Measurements from ENCODE around the gene PIK3C2A. TPM values are rescaled to one million over a fixed set of nuclear protein-coding genes. Genes with fewer than 3 reads are reported as not detected.

The PIK3C2A gene
- total RNA-seq, 1 experiment from 2014 or later: 105 TPM

DNA sequence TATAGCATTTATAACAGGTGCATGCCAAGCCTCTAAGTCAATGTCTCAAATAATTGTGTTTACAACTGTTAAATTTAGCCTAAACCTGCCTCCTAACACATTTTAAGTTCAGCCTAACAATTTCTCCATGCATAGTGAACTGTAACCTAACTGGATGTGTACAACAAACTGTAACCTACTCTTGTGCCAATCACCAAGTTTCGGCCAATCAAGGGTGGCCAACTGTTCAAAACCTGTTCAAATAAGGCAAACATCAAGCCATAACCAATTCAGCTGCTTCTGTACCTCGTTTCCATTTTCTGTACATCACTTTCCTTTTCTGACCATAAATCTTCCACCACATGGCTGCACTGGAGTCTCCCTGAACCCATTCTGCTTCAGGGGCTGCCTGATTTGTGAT is 45.4 kb downstream of the PIK3C2A start:
- Histone ChIP-seq H3K27me3 (replicated peaks) (no peaks in the 10 kb centered on the region), H3K36me3 (peaks cover 33% of the 10 kb centered on the region), H3K9me3 (replicated peaks) (no peaks in the 10 kb centered on the region), H3K4me1 (replicated peaks) (no peaks in the 10 kb centered on the region), H3K27ac (no peak overlapping the region), H3K4me3 (no peak overlapping the region)
- no peak for DNase-seq (ENCODE audit: low read depth in 1 of 2, low spot score in 2 of 2)

DNA sequence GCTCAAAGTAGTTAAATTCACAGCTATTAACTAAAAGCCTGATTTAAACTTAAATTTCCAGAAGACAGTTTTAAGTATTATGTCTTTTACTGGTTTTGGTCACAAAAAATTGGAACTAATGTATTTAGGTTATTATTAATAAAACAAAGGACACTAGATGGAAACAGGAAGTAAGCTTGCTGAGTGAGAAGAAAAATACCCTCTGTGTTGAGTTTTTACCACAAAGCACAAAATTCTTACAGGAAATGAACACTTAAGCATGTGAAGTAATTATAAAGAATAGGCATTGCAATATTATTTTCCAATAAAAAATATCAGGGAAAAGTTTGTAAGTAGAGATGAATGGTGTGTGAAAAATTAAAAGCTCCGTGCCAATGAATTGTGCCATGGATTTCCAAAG is 46.3 kb downstream of the PIK3C2A start:
- Histone ChIP-seq H3K36me3 (peaks cover 31% of the 10 kb centered on the region), H3K9me3 (replicated peaks) (no peaks in the 10 kb centered on the region), H3K4me3 (no peak overlapping the region), H3K4me1 (replicated peaks) (no peaks in the 10 kb centered on the region), H3K27ac (no peak overlapping the region), H3K27me3 (replicated peaks) (no peaks in the 10 kb centered on the region)
- DNase-seq (ENCODE audit: low read depth in 1 of 2, low spot score in 2 of 2): no peak

DNA sequence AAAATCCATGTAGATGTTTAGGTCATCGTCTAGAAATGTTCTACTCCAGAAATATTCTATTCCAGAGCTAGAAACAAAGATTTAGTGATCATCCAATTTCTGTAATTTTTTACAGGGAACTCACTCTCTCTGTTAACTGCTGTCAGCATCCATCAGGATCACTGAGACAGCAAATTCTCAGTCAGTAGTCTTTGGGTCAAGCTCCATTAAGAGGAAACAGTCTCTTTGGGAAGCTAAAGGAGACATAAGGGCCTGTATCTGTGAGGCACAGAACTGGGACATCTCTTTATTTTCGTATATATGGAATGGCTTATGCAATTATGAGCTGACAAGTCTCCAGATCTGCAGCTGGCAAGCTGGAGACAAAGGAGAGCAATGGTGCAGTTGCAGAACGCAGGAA is 48.3 kb downstream of the PIK3C2A start:
- DNase-seq (ENCODE audit: low read depth in 1 of 2, low spot score in 2 of 2): no peak
- Histone ChIP-seq H3K4me3 (no peak overlapping the region), H3K4me1 (replicated peaks) (no peaks in the 10 kb centered on the region), H3K27me3 (replicated peaks) (no peaks in the 10 kb centered on the region), H3K27ac (no peak overlapping the region), H3K9me3 (replicated peaks) (no peaks in the 10 kb centered on the region), H3K36me3 (peaks cover 23% of the 10 kb centered on the region)

Other genes with a start within 250 kb of the PIK3C2A start
- not detected in 2 replicates for gene PLEKHA7, start 193.6 kb downstream of the PIK3C2A start, total RNA-seq (2014; rRNA removed; shearing (Covaris generic))
- gene RPS13, start 130.3 kb downstream of the PIK3C2A start, total RNA-seq (2014; rRNA removed; shearing (Covaris generic)): 1,373 and 1,546 TPM in 2 replicates
- gene NUCB2, start 68.8 kb upstream of the PIK3C2A start, total RNA-seq (2014; rRNA removed; shearing (Covaris generic)): 129 and 143 TPM in 2 replicates
- gene NCR3LG1, start 143.8 kb upstream of the PIK3C2A start, total RNA-seq (2014; rRNA removed; shearing (Covaris generic)): 0.13 and 1.4 TPM in 2 replicates
- gene KCNJ11, start 180.7 kb upstream of the PIK3C2A start, total RNA-seq (2014; rRNA removed; shearing (Covaris generic)): not detected in 2 replicates

Data from SJSA1 (cell line).